Measurements from ENCODE around the gene UXS1.

The UXS1 gene

GRCh38 chr2:106143495-106144215 is 50.4 kb downstream of the UXS1 start:
- DNase-seq (ENCODE audit: low read depth) = no peak
- no peak for TF ChIP-seq CTCF (IDR thresholded peaks at IDR 0.05; ENCODE audit: insufficient read depth, low read depth, low read length, missing control alignments)
- no peak overlapping the region for H3K4me3 ChIP-seq (ENCODE audit: low read depth, low read length)

- DNase-seq (ENCODE audit: low read depth) = no peak
- no peak overlapping the region for H3K4me3 ChIP-seq (ENCODE audit: low read depth, low read length)
- TF ChIP-seq CTCF (IDR thresholded peaks at IDR 0.05; ENCODE audit: insufficient read depth, low read depth, low read length, missing control alignments) = no peak
Measured at GRCh38 chr2:106142683-106143082, 51.4 kb downstream of the UXS1 start.

GRCh38 chr2:106140913-106141312 is 53.2 kb downstream of the UXS1 start:
- DNase-seq (ENCODE audit: low read depth) = peak; percentile 43
- no peak overlapping the region for H3K4me3 ChIP-seq (ENCODE audit: low read depth, low read length)
- TF ChIP-seq CTCF (IDR thresholded peaks at IDR 0.05; ENCODE audit: insufficient read depth, low read depth, low read length, missing control alignments) = no peak

- no peak for DNase-seq (ENCODE audit: low read depth)
- H3K4me3 ChIP-seq (ENCODE audit: low read depth, low read length) = no peak overlapping the region
- no peak for TF ChIP-seq CTCF (IDR thresholded peaks at IDR 0.05; ENCODE audit: insufficient read depth, low read depth, low read length, missing control alignments)
Measured at GRCh38 chr2:106140113-106140512, 54.0 kb downstream of the UXS1 start.

- TF ChIP-seq CTCF (IDR thresholded peaks at IDR 0.05; ENCODE audit: insufficient read depth, low read depth, low read length, missing control alignments) = no peak
- H3K4me3 ChIP-seq (ENCODE audit: low read depth, low read length) = peak overlapping the region; percentile 15
- DNase-seq (ENCODE audit: low read depth) = peak; percentile 47
Measured at GRCh38 chr2:106139238-106139935, 54.7 kb downstream of the UXS1 start.

GRCh38 chr2:106138543-106139237 is 55.4 kb downstream of the UXS1 start:
- no peak for TF ChIP-seq CTCF (IDR thresholded peaks at IDR 0.05; ENCODE audit: insufficient read depth, low read depth, low read length, missing control alignments)
- peak; percentile 51 for DNase-seq (ENCODE audit: low read depth)
- H3K4me3 ChIP-seq (ENCODE audit: low read depth, low read length) = peak overlapping the region; percentile 15; the same call in 1 of the 2 replicates
